Heart right ventricle (tissue), 16 donors: ENCODE data around the gene FKBP8. TPM values are rescaled to one million over a fixed set of nuclear protein-coding genes. Genes with fewer than 3 reads are reported as not detected.

Experiments
- ATAC-seq, 8 donors: fragments of 200-7000 bp; cut with Tn5 transposase; one replicate each; pipeline ENCODE4 v1.9.1; 2020; ENCODE audit warnings: mild to moderate bottlenecking in 8 of 8, moderate library complexity in 8 of 8, moderate number of reproducible peaks in 1 of 8
- DNase-seq, 2 donors: peaks; one replicate each; pipeline ENCODE4 v3.0.0-alpha.2; 2020
- H3K27ac ChIP-seq, 10 donors: fragments of 200-600 bp; sonication (generic) in 2 of 10; one replicate each; pipeline versions ENCODE4 v1.5.0 to v1.8.0; 2020 to 2022; ENCODE audit warnings: mild to moderate bottlenecking in 3 of 10
- H3K27me3 ChIP-seq, 7 donors: fragments of 200-600 bp; one replicate each; pipeline ENCODE4 v1.8.0; 2021 to 2022; ENCODE audit warnings: mild to moderate bottlenecking in 2 of 7
- H3K36me3 ChIP-seq, 9 donors: fragments of 200-600 bp; sonication (generic) in 1 of 9; one replicate each; pipeline versions ENCODE4 v1.5.0 to v1.8.0; 2020 to 2022; ENCODE audit warnings: mild to moderate bottlenecking in 2 of 9
- H3K4me1 ChIP-seq, 9 donors: fragments of 200-600 bp; sonication (generic) in 1 of 9; one replicate each; pipeline versions ENCODE4 v1.5.0 to v1.8.0; 2020 to 2022; ENCODE audit warnings: mild to moderate bottlenecking in 4 of 9
- H3K4me3 ChIP-seq, 10 donors: fragments of 200-600 bp; sonication (generic) in 2 of 10; one replicate each; pipeline versions ENCODE4 v1.5.0 to v1.8.0; 2020 to 2022; ENCODE audit warnings: mild to moderate bottlenecking in 7 of 10, moderate library complexity in 2 of 10
- H3K9me3 ChIP-seq, 11 donors: fragments of 200-600 bp in 10 of 11; sonication (generic) in 2 of 11; one replicate each; pipeline versions ENCODE4 v1.5.0 to v1.8.0; 2013 to 2022; ENCODE audit warnings: mild to moderate bottlenecking in 2 of 11, control low read depth in 1 of 11, moderate library complexity in 1 of 11
- CTCF ChIP-seq, 9 donors: fragments of 200-600 bp; sonication (generic) in 2 of 9; IDR thresholded peaks; one replicate each; pipeline versions ENCODE4 v1.5.0 to v1.8.0; 2021 to 2022; ENCODE audit warnings: antibody characterized with exemption in 9 of 9, mild to moderate bottlenecking in 5 of 9, moderate library complexity in 1 of 9
- WGBS, 2 donors: extraction: QIAGEN DNeasy Blood & Tissue Kit; methylation state at CpG; one replicate each; pipeline ENCODE4 v1.1.7; 2013; ENCODE audit warnings: inconsistent platforms in 1 of 2; 5-methylcytosine and 5-hydroxymethylcytosine counted together
- intact Hi-C, 10 donors: fragments of 100-400 bp; cut with DNase I; formaldehyde crosslinking; loops; one replicate each; pipeline versions ENCODE4 v1.11.1 to v1.14.2; 2022
- polyA plus RNA-seq, 2 donors: library from polyadenylated mRNA; stranded (reverse); fragments of 200-250 nt; gene quantifications; one replicate each; pipeline ENCODE4 v1.2.3, GENCODE V29; 2013
- total RNA-seq, 10 donors: library from RNA; stranded (reverse); fragmentation: NEBNext Ultra II Directional in 3 of 10; extraction: Animal tissue kit (Norgen Biotek cat#: 25700) in 3 of 10; gene quantifications; one replicate each; pipeline versions ENCODE4 v1.2.1 to v1.2.4, GENCODE V29; 2021 to 2023
- donor health status: Arrhythmogenic right ventricular cardiomyopathy.
- donor health status: ischemic (EF 13 %, LVEDD 7.1; RV severe dilation, severe dysfunction).
- donor health status: healthy with polysubstance abuse.
- donor health status: DM: no; HTN: yes; CAD: no.
- donor health status: DM: no; HTN: no; CAD: no.
- donor health status: ischemic (EF 25% LVEDD 6.9; RV normal size, moderate dysfunction).
- donor health status: ischemic (EF 25% LVEDD 5.7; RV mildly dilated, moderate dysfunction).
- donor health status: healthy.
- donor health status: DM: yes; HTN: yes; CAD: no.
- donor health status: Ischemic cardiomyopathy.
- donor health status: ischemic (EF 35%, LVEDD 5.7; RV mildly dilated, moderate dysfunction).
- donor health status: nonischemic (EF 11% LVEDD 7.7; RV severe dilation, severe dysfunction).
- donor health status: DM: yes; HTN: yes; CAD: no.
- donor health status: PGD.
- donor health status: ischemic (EF 29% LVEDD 5.4; RV normal size, mild dysfunction).
- donor health status: nonischemic (EF 23%, LVEDD 6.1; RV moderate dilation, normal function).

The FKBP8 gene
- total and polyA plus RNA-seq, 12 donors = 132 to 308 (median 152) TPM

- peak in 6 of 8 donors; percentile 0 to 9 (median 1) for ATAC-seq
- peak within 1 kb of the TSS; percentile 79 to 100 (median 95) for H3K27ac ChIP-seq
- H3K4me1 ChIP-seq = peaks cover 0 to 41% (median 26%) of the 10 kb centered on the region in 9 donors
- H3K27me3 ChIP-seq = no peaks in the 10 kb centered on the region
- H3K9me3 ChIP-seq = no peaks in the 10 kb centered on the region
- no peak for TF ChIP-seq CTCF (IDR thresholded peaks at IDR 0.05)
- WGBS, 2 donors = 1% methylated on average over 50 to 52 of the region's 52 CpGs
- DNase-seq = no peak
- H3K4me3 ChIP-seq = peak within 1 kb of the TSS; percentile 67 to 100 (median 98)
- intact Hi-C loops = loop anchor here in 6 of 10 donors (1.0 to 5.0 kb wide), 6 partner anchors 21 to 59 kb away; partner anchors contain the start of genes KXD1 (in 4 of the 6), FKBP8 (in 1 of the 6) and UBA52 (in 1 of the 6)
- H3K36me3 ChIP-seq = no peaks in the 10 kb centered on the region
These were observed 21.7 kb downstream of the FKBP8 start, which contains the start of gene ELL for GRCh38 chr19:18521692-18522123. TSS of gene ELL (minus strand) at chr19:18522070. CDS start at chr19:18522055, 15 bp downstream.

- peak overlapping the region; percentile 79 to 100 (median 95) for H3K27ac ChIP-seq
- H3K9me3 ChIP-seq = no peaks in the 10 kb centered on the region
- H3K27me3 ChIP-seq = no peaks in the 10 kb centered on the region
- DNase-seq (peak; percentile 45 to 54), ATAC-seq (peak in 1 of 8 donors; percentile 5)
- TF ChIP-seq CTCF (IDR thresholded peaks at IDR 0.05) = peak in 1 of 9 donors; percentile 7
- no peaks in the 10 kb centered on the region for H3K36me3 ChIP-seq
- peak overlapping the region; percentile 67 to 100 (median 98) for H3K4me3 ChIP-seq
- intact Hi-C loops = loop anchor here in 5 of 10 donors (5.0 kb wide), 3 partner anchors 36 to 59 kb away; partner anchors contain the start of gene KXD1 (in 3 of the 5)
- 0 to 1% methylated on average over 38 to 41 of the region's 41 CpGs for WGBS, 2 donors
- H3K4me1 ChIP-seq = peaks cover 0 to 46% (median 31%) of the 10 kb centered on the region in 9 donors
These were observed 22.3 kb downstream of the FKBP8 start for GRCh38 chr19:18520848-18521691.

- Histone ChIP-seq H3K4me1 (peaks cover 1 to 54% (median 40%) of the 10 kb centered on the region in 9 donors), H3K27me3 (no peaks in the 10 kb centered on the region), H3K27ac (peak overlapping the region; percentile 16 to 100 (median 95)), H3K9me3 (no peaks in the 10 kb centered on the region), H3K36me3 (peaks cover 0 to 2% (median 0%) of the 10 kb centered on the region in 9 donors), H3K4me3 (peak overlapping the region; percentile 67 to 100 (median 98))
- WGBS, 2 donors = 8 to 10% methylated on average over 22 of the region's 22 CpGs
- DNase-seq (peak; percentile 51 to 53), ATAC-seq (no peak)
- peak; percentile 15 to 71 (median 58) for TF ChIP-seq CTCF (IDR thresholded peaks at IDR 0.05)
- intact Hi-C loops = loop anchor here in 8 of 10 donors (5.0 to 10.0 kb wide), 5 partner anchors 37 to 58 kb away; partner anchors contain the start of gene KXD1 (in 3 of the 8)
These were observed 23.2 kb downstream of the FKBP8 start for GRCh38 chr19:18519962-18520847.
